NCI-H524 treated with DMSO at 0.1 percent for 48 hours (cell line): ENCODE results near the gene P2RY8.
"Not testable (repeated sequence)": the region's sequence is repeated elsewhere in the genome, so short reads cannot be mapped to it uniquely, and the experiment has no call there.

Source experiments
- DNase-seq: peaks from one replicate; lab custom pipeline; 2025; lab: John Stamatoyannopoulos, UW

Gene P2RY8

GRCh38 chrX:1537031-1537715, at the start of gene P2RY8:
Gene P2RY8 (minus strand): TSS chrX:1537185. CDS start chrX:1466558, 70,627 bp downstream.
- DNase-seq, result no peak

- DNase-seq, result no peak
These were observed 47.4 kb upstream of the P2RY8 start for GRCh38 chrX:1584237-1585011.

GRCh38 chrX:1582686-1583437, 45.9 kb upstream of the P2RY8 start:
- no peak for DNase-seq

- peak; percentile 3 for DNase-seq
These were observed 44.1 kb upstream of the P2RY8 start for GRCh38 chrX:1581132-1581531.

- DNase-seq, result no peak
These were observed 41.7 kb upstream of the P2RY8 start for GRCh38 chrX:1578511-1579173.

- DNase-seq, result no peak
These were observed 40.9 kb upstream of the P2RY8 start for GRCh38 chrX:1577845-1578244.

- DNase-seq, result no peak
These were observed 39.4 kb upstream of the P2RY8 start for GRCh38 chrX:1576201-1576992.

- DNase-seq, result not testable (repeated sequence)
These were observed 37.2 kb upstream of the P2RY8 start for GRCh38 chrX:1574181-1574580.

GRCh38 chrX:1564750-1565683, 28.0 kb upstream of the P2RY8 start:
- DNase-seq, result no peak

GRCh38 chrX:1564077-1564476, 27.1 kb upstream of the P2RY8 start:
- DNase-seq, result not testable (repeated sequence)

GRCh38 chrX:1561164-1561563, 24.2 kb upstream of the P2RY8 start:
- DNase-seq, result no peak

- DNase-seq, result no peak
These were observed 21.9 kb upstream of the P2RY8 start for GRCh38 chrX:1558761-1559468.

GRCh38 chrX:1557442-1557841, 20.5 kb upstream of the P2RY8 start:
- DNase-seq, result not testable (repeated sequence)

- no peak for DNase-seq
These were observed 18.4 kb upstream of the P2RY8 start for GRCh38 chrX:1555370-1555769.

GRCh38 chrX:1554469-1555210, 17.7 kb upstream of the P2RY8 start:
- no peak for DNase-seq

- DNase-seq, result no peak
These were observed 15.1 kb upstream of the P2RY8 start for GRCh38 chrX:1551959-1552546.

- no peak for DNase-seq
These were observed 9.8 kb upstream of the P2RY8 start for GRCh38 chrX:1546691-1547251.

- no peak for DNase-seq
These were observed 8.9 kb upstream of the P2RY8 start for GRCh38 chrX:1545776-1546408.
